ENCODE results near the gene GRPR. TPM values are rescaled to one million over a fixed set of nuclear protein-coding genes. Genes with fewer than 3 reads are reported as not detected.
"Not testable (repeated sequence)": the region's sequence is repeated elsewhere in the genome, so short reads cannot be mapped to it uniquely, and the experiment has no call there.

The GRPR gene
- total RNA-seq, 1 donor from 2014 or later, result 0.24 TPM

- DNase-seq (ENCODE audit: low spot score), result no peak
These were observed 53.9 kb downstream of the GRPR start for GRCh38 chrX:16177260-16177659.

- DNase-seq (ENCODE audit: low spot score), result not testable (repeated sequence)
These were observed 60.5 kb downstream of the GRPR start for GRCh38 chrX:16183843-16184242.

DNA sequence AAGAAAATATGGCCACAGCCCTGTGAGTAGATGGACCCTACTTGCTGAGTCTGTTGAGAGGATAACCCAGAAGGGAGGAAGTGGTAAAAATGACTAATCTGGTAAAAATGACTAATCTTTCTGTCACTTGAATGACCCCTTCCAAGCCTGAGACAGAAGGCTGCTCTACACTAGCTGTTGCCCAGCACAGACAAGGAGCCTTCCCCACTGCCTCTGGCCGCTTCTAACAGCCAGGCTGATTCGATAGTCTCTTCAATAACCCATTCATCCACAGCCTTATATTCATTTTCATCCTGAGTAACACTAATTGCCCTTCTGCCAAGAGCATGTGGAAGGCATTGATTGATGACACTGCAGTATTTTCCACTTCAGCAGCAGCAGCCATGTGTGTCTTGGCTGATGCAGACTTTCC, 62.4 kb downstream of the GRPR start:
- DNase-seq (ENCODE audit: low spot score), result no peak

DNA sequence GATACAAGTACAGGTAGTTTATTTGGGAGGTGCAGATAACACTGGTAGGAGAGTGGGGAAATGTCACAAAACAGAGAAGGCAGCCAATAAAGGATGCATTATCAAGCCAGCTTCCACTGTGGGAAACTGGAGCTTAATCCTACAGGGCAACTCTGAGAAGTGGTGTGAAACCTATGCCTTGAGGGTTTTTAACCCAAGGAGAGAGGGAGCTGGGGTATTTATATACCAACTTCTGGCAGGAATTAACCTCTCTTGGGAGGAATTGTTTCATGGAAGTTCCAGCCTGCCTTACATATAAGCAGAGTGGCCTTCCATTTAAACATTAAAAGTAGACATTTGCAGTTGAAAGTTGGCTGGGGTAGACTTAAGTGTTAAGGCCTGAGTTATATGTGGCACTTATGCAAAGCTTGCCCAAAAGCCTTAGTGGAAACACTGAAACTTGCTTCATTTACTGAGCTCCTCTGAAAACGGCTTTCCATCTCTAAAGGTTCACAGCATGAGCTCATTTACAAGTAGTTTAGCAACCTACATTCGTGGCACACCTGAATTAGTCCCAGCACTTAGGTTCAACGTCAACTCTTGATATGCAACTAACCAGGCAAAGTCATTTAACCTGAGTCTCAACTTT, 63.1 kb downstream of the GRPR start:
- no peak for DNase-seq (ENCODE audit: low spot score)

DNA sequence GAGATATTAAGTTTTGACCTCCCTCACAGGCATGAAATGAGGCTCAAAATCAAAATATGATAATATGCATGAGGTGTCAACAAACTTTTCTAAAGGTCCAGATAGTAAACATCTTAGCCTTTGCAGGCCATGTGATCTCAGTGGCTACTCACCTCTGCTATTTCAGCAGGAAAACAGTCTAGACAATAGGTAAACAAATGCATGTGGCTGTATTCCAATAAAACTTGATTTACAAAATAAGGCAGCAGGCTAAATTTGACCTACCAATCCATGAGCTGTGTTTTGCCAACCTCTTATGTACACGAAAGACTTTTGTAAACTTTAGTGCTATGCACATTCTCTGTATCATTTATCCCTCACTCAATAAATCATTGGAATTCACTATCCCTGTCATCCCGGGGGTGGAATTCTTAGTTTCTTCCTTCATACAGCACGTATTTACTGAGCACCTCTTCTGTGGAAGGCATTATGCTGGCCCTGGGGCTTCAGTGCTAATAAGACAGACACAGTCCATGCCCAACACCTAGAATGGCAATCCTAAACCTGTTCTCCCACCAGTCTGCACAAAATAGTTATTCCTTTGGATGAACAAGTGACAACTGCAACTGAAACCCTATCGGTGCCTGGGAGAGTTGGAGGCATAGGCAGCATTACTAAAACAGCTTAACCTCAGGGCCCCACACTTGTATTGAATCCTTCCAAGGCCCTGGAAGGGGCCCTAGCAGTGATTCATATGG, 63.8 kb downstream of the GRPR start:
- peak; percentile 3 for DNase-seq (ENCODE audit: low spot score)

GRCh38 chrX:16188687-16189086, 65.3 kb downstream of the GRPR start:
- no peak for DNase-seq (ENCODE audit: low spot score)

DNA sequence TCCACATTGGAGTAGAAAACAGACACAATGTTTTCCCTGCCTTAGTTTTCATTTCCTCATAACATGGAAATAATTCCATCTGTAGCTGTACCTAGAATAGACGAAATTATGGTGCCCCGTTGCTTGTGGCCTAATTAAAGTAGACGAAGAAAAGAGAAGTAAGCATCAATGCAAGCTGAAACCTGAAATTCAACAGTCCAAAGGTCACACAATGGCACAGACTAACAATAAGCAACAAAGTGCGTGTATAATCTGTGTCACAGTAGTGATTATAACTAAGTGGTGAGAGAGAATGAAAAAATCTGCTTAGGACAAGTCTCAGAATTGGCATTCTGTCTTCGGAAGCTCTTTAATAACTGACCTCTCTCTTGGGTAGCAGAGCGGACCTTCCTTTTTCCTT, 68.2 kb downstream of the GRPR start:
- no peak for DNase-seq (ENCODE audit: low spot score)

DNA sequence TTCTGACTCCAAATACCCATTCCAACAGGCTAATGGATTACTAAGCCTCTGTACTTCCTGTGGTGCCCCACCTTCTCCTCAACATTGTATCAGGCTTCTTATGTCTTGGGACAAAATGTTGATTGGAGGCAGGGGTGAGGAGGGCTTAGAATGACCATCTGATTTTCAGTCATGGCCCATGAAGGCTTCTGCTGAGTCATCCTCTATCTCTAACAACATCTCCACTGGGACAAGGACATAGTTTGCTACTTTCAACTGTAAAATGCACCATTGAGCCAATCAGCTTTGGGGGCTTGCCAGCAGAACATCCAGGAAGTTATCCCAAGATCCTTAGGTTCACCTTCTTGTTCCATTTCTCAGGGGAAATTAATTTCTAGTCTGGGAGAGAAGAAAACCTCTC, 73.5 kb downstream of the GRPR start:
- DNase-seq (ENCODE audit: low spot score), result no peak

GRCh38 chrX:16199343-16199742, 76.0 kb downstream of the GRPR start:
- DNase-seq (ENCODE audit: low spot score), result no peak

GRCh38 chrX:16202943-16203342, 79.6 kb downstream of the GRPR start:
- DNase-seq (ENCODE audit: low spot score), result no peak

Other genes starting within 250 kb of the GRPR start
- gene MAGEB17, start 43.9 kb downstream of the GRPR start, total RNA-seq (ENCODE audit: insufficient read depth, low replicate concordance), result not detected

Measured in umbilical cord (tissue), 2 donors.